Upper lobe of right lung (tissue), 1 donor: ENCODE measurements around the gene VWA8. TPM values are rescaled to one million over a fixed set of nuclear protein-coding genes. Genes with fewer than 3 reads are reported as not detected.
A peak's percentile ranks its signal among the peaks of the same experiment; 100 is the strongest.

Experiments used
- ATAC-seq: fragments of 200-7000 bp; cut with Tn5 transposase; one replicate; pipeline ENCODE4 v1.9.1; 2020; ENCODE audit warnings: mild to moderate bottlenecking, moderate library complexity
- DNase-seq: peaks from one replicate; pipeline ENCODE4 v3.0.0-alpha.2; 2020
- H3K27ac ChIP-seq: fragments of 200-600 bp; one replicate; pipeline ENCODE4 v1.8.0; 2022
- H3K27me3 ChIP-seq: fragments of 200-600 bp; one replicate; pipeline ENCODE4 v1.8.0; 2022; ENCODE audit warnings: mild to moderate bottlenecking
- H3K36me3 ChIP-seq: fragments of 200-600 bp; one replicate; pipeline ENCODE4 v1.8.0; 2022
- H3K4me1 ChIP-seq: fragments of 200-600 bp; one replicate; pipeline ENCODE4 v1.8.0; 2022
- H3K4me3 ChIP-seq: fragments of 200-600 bp; one replicate; pipeline ENCODE4 v1.8.0; 2022; ENCODE audit warnings: mild to moderate bottlenecking
- H3K9me3 ChIP-seq: fragments of 200-600 bp; one replicate; pipeline ENCODE4 v1.8.0; 2022
- CTCF ChIP-seq: fragments of 200-600 bp; IDR thresholded peaks from one replicate; pipeline ENCODE4 v1.8.0; 2022; ENCODE audit warnings: antibody characterized with exemption
- intact Hi-C: fragments of 100-400 bp; cut with DNase I; formaldehyde crosslinking; loops from one replicate; pipeline ENCODE4 v1.11.0; 2022
- total RNA-seq: library from RNA; stranded (reverse); fragmentation: NEBNext Ultra II Directional; extraction: Animal tissue kit (Norgen Biotek cat#: 25700); gene quantifications from one replicate; pipeline ENCODE4 v1.2.1, GENCODE V29; 2021
- donor health status: DM: no; HTN: yes; CAD: no; lungs with severe emphysema.

The VWA8 gene
- total RNA-seq, 1 donor from 2014 or later = 20.6 TPM

- intact Hi-C loops = no loop called here
- TF ChIP-seq CTCF = no peak
- DNase-seq = no peak
- Histone ChIP-seq H3K9me3 (no peaks in the 10 kb centered on the region), H3K36me3 (no peaks in the 10 kb centered on the region), H3K27me3 (no peaks in the 10 kb centered on the region), H3K4me3 (no peak overlapping the region), H3K4me1 (peaks cover 6% of the 10 kb centered on the region), H3K27ac (no peak overlapping the region)
- no peak for ATAC-seq
Observed at GRCh38 chr13:41549491-41549890, 411.4 kb downstream of the VWA8 start.

- DNase-seq (no peak), ATAC-seq (no peak)
- no peak overlapping the region for H3K27ac ChIP-seq
- peaks cover 6% of the 10 kb centered on the region for H3K4me1 ChIP-seq
- intact Hi-C loops = no loop called here
- no peaks in the 10 kb centered on the region for H3K27me3 ChIP-seq
- no peak for TF ChIP-seq CTCF
- H3K36me3 ChIP-seq = no peaks in the 10 kb centered on the region
- no peak overlapping the region for H3K4me3 ChIP-seq
- no peaks in the 10 kb centered on the region for H3K9me3 ChIP-seq
Observed at GRCh38 chr13:41548910-41549309, 412.0 kb downstream of the VWA8 start.

- peak overlapping the region; percentile 25 for H3K27ac ChIP-seq
- DNase-seq = no peak
- intact Hi-C loops = no loop called here
- no peaks in the 10 kb centered on the region for H3K36me3 ChIP-seq
- peaks cover 6% of the 10 kb centered on the region for H3K4me1 ChIP-seq
- no peaks in the 10 kb centered on the region for H3K9me3 ChIP-seq
- TF ChIP-seq CTCF = no peak
- no peaks in the 10 kb centered on the region for H3K27me3 ChIP-seq
- no peak for ATAC-seq
- no peak overlapping the region for H3K4me3 ChIP-seq
Observed at GRCh38 chr13:41548031-41548430, 412.9 kb downstream of the VWA8 start.

GRCh38 chr13:41547251-41548000 is 413.5 kb downstream of the VWA8 start:
- Histone ChIP-seq H3K36me3 (no peaks in the 10 kb centered on the region), H3K9me3 (no peaks in the 10 kb centered on the region), H3K27ac (peak overlapping the region; percentile 25), H3K4me3 (no peak overlapping the region), H3K4me1 (peaks cover 6% of the 10 kb centered on the region), H3K27me3 (no peaks in the 10 kb centered on the region)
- no peak for DNase-seq
- TF ChIP-seq CTCF = no peak
- intact Hi-C loops = no loop called here
- ATAC-seq = peak; percentile 34

- Histone ChIP-seq H3K27me3 (no peaks in the 10 kb centered on the region), H3K4me1 (peaks cover 6% of the 10 kb centered on the region), H3K9me3 (no peaks in the 10 kb centered on the region), H3K4me3 (no peak overlapping the region), H3K36me3 (no peaks in the 10 kb centered on the region), H3K27ac (peak overlapping the region; percentile 25)
- ATAC-seq (no peak), DNase-seq (no peak)
- TF ChIP-seq CTCF = no peak
- intact Hi-C loops = no loop called here
Observed at GRCh38 chr13:41546372-41547190, 414.3 kb downstream of the VWA8 start.
